K562 (cell line): ENCODE data around the gene PRSS21. TPM values are rescaled to one million over a fixed set of nuclear protein-coding genes. Genes with fewer than 3 reads are reported as not detected.

Experiments
- CBX1 ChIP-seq: sonication (generic); IDR thresholded peaks from 2 replicates; pipeline ENCODE4 v1.6.1; 2016; ENCODE audit warnings: antibody characterized with exemption, low read depth, mild to moderate bottlenecking
- CTBP1 ChIP-seq: fragments of 450-650 bp; IDR thresholded peaks from 2 replicates; pipeline ENCODE4 v1.6.1; 2016; ENCODE audit warnings: borderline replicate concordance
- DMBX1 ChIP-seq: fragments of 250-450 bp; sonication (Bioruptor Pico); IDR thresholded peaks from 2 replicates; pipeline ENCODE4 v1.8.0; 2022; ENCODE audit warnings: inconsistent platforms, mild to moderate bottlenecking, moderate library complexity, borderline replicate concordance
- ESRRA ChIP-seq: fragments of 450-650 bp; IDR thresholded peaks from 2 replicates; pipeline ENCODE4 v1.6.1; 2014; ENCODE audit warnings: low read depth, mild to moderate bottlenecking, moderate library complexity, borderline replicate concordance
- HNRNPL ChIP-seq: fragments of 200-400 bp; formaldehyde crosslinking; IDR thresholded peaks from 2 replicates; pipeline ENCODE4 v1.6.1; 2017; ENCODE audit warnings: low read depth, mild to moderate bottlenecking, low read length
- KAT7 ChIP-seq: sonication (generic); formaldehyde crosslinking; IDR thresholded peaks from 2 replicates; pipeline ENCODE4 v1.8.0; 2022; ENCODE audit warnings: missing genetic modification reagents, mild to moderate bottlenecking, borderline replicate concordance
- KLF13 ChIP-seq: fragments of 450-650 bp; IDR thresholded peaks from 2 replicates; pipeline ENCODE4 v1.6.1; 2016; ENCODE audit warnings: missing genetic modification characterization, low read depth, mild to moderate bottlenecking, missing compliant biosample characterization, moderate library complexity, borderline replicate concordance
- MAZ ChIP-seq, 2 experiments: fragments of 450-650 bp in 1 of 2; sonication (generic) in 1 of 2; formaldehyde crosslinking; IDR thresholded peaks in 1 of 2; conservative IDR thresholded peaks in 1 of 2; 2 replicates each; pipeline versions ENCODE4 v1.4.0 to v1.5.0; 2020; ENCODE audit warnings: mild to moderate bottlenecking in 1 of 2, missing genetic modification reagents in 1 of 2
- NEUROD1 ChIP-seq: fragments of 150-350 bp; IDR thresholded peaks from 2 replicates; pipeline ENCODE4 v1.6.1; 2014; ENCODE audit warnings: borderline replicate concordance, low read length, low read depth; ENCODE audit not compliant: partially characterized antibody
- NFIC ChIP-seq: fragments of 450-650 bp; IDR thresholded peaks from 2 replicates; pipeline ENCODE4 v1.6.1; 2017; ENCODE audit warnings: mild to moderate bottlenecking, inconsistent platforms
- NONO ChIP-seq, 2 experiments: fragments of 200-400 bp in 1 of 2; fragments of 450-650 bp in 1 of 2; formaldehyde crosslinking in 1 of 2; IDR thresholded peaks; 2 replicates each; pipeline ENCODE4 v1.6.1; 2017; ENCODE audit warnings: low read depth in 2 of 2, mild to moderate bottlenecking in 2 of 2, moderate library complexity in 2 of 2, low read length in 1 of 2
- PHF20 ChIP-seq: fragments of 450-650 bp; IDR thresholded peaks from 2 replicates; pipeline ENCODE4 v1.6.1; 2018; ENCODE audit not compliant: partially characterized antibody
- POLR2A ChIP-seq: fragments of 450-650 bp; conservative IDR thresholded peaks from 2 replicates; pipeline ENCODE4 v1.6.1; 2016
- POLR2B ChIP-seq: fragments of 450-650 bp; IDR thresholded peaks from 2 replicates; pipeline ENCODE4 v1.6.1; 2018; ENCODE audit warnings: low read depth; ENCODE audit not compliant: partially characterized antibody
- POLR2G ChIP-seq: fragments of 200-400 bp; formaldehyde crosslinking; IDR thresholded peaks from 2 replicates; pipeline ENCODE4 v1.6.1; 2017; ENCODE audit warnings: low read depth, mild to moderate bottlenecking, antibody characterized with exemption, low read length, moderate library complexity
- RAD51 ChIP-seq: fragments of 450-650 bp; IDR thresholded peaks from 2 replicates; pipeline ENCODE4 v1.7.1; 2016; ENCODE audit warnings: low read depth, mild to moderate bottlenecking, borderline replicate concordance
- RB1 ChIP-seq: fragments of 450-650 bp; IDR thresholded peaks from 2 replicates; pipeline ENCODE4 v1.6.1; 2017; ENCODE audit warnings: low read depth, mild to moderate bottlenecking
- RBFOX2 ChIP-seq: fragments of 200-400 bp; formaldehyde crosslinking; IDR thresholded peaks from 2 replicates; pipeline ENCODE4 v1.6.1; 2017; ENCODE audit warnings: low read depth, mild to moderate bottlenecking, low read length, moderate library complexity
- RBM15 ChIP-seq: fragments of 200-400 bp; formaldehyde crosslinking; IDR thresholded peaks from 2 replicates; pipeline ENCODE4 v1.6.1; 2018; ENCODE audit warnings: mild to moderate bottlenecking, low read length, moderate library complexity; ENCODE audit not compliant: insufficient read depth
- SAFB ChIP-seq: fragments of 200-400 bp; formaldehyde crosslinking; IDR thresholded peaks from 2 replicates; pipeline ENCODE4 v1.6.1; 2017; ENCODE audit warnings: low read depth, low read length, borderline replicate concordance
- SMC3 ChIP-seq: conservative IDR thresholded peaks from 2 replicates; pipeline ENCODE4 v1.6.1; 2011; ENCODE audit warnings: low read depth, low read length, improper control_type of control experiment; ENCODE audit not compliant: insufficient read depth
- SP1 ChIP-seq: sonication (generic); formaldehyde crosslinking; IDR thresholded peaks from 2 replicates; pipeline ENCODE4 v1.8.1; 2022; ENCODE audit warnings: mild to moderate bottlenecking, missing genetic modification reagents
- YY1 ChIP-seq, 3 experiments: IDR thresholded peaks; 2 replicates each; pipeline ENCODE4 v1.6.1; 2011; ENCODE audit warnings: low read length in 2 of 3, mild to moderate bottlenecking in 2 of 3, moderate library complexity in 2 of 3, borderline replicate concordance in 1 of 3, control low read depth in 1 of 3, low read depth in 1 of 3; ENCODE audit not compliant: insufficient read depth in 3 of 3, insufficient replicate concordance in 2 of 3, control insufficient read depth in 1 of 3, insufficient read length in 1 of 3; ENCODE audit errors: extremely low read depth in 1 of 3
- ZFX ChIP-seq: sonication (generic); formaldehyde crosslinking; IDR thresholded peaks from 2 replicates; pipeline ENCODE4 v1.8.0; 2022; ENCODE audit warnings: mild to moderate bottlenecking, missing genetic modification reagents, moderate library complexity
- polyA plus RNA-seq, 8 experiments: library from polyadenylated mRNA; depleted of rRNA in 4 of 8; stranded (reverse) in 5 of 8; unstranded in 3 of 8; fragments of >200 nt; fragmentation: Nextera tagmentation in 2 of 8; fragmentation: Illumina TruSeq in 1 of 8; extraction: Ambion mirVana in 2 of 8; extraction: Trizol in 1 of 8; gene quantifications; 2 replicates each; pipeline versions ENCODE4 v1.2.1 to v1.2.3, GENCODE V29; 2011 to 2014; ENCODE audit warnings: inconsistent platforms in 1 of 8, missing spikeins in 1 of 8
- total RNA-seq, 7 experiments: library from RNA; depleted of rRNA in 6 of 7; stranded (reverse); fragments of >200 nt in 6 of 7; fragmentation: Illumina TruSeq in 2 of 7; extraction: Trizol in 2 of 7; gene quantifications; 2 replicates each; pipeline versions ENCODE4 v1.2.1 to v1.2.3, GENCODE V29; 2011 to 2021; ENCODE audit warnings: low replicate concordance in 1 of 7
- TF ChIP-seq, protein P1 (sequence below): sonication (generic); formaldehyde crosslinking; IDR thresholded peaks from 2 replicates; pipeline ENCODE4 v1.8.0; 2022; ENCODE audit warnings: missing genetic modification reagents, mild to moderate bottlenecking, moderate library complexity, borderline replicate concordance
- TF ChIP-seq, protein P2 (sequence below): conservative IDR thresholded peaks from 2 replicates; pipeline ENCODE4 v1.6.1; 2011; ENCODE audit warnings: low read depth, mild to moderate bottlenecking, low read length; ENCODE audit not compliant: control insufficient read depth

PRSS21 gene
- total and polyA plus RNA-seq, 9 of the 15 experiments (the other 6 are each of a cell fraction or from before 2014, with no cell fraction given), result 12.1 to 121 (median 61.3) TPM

DNA sequence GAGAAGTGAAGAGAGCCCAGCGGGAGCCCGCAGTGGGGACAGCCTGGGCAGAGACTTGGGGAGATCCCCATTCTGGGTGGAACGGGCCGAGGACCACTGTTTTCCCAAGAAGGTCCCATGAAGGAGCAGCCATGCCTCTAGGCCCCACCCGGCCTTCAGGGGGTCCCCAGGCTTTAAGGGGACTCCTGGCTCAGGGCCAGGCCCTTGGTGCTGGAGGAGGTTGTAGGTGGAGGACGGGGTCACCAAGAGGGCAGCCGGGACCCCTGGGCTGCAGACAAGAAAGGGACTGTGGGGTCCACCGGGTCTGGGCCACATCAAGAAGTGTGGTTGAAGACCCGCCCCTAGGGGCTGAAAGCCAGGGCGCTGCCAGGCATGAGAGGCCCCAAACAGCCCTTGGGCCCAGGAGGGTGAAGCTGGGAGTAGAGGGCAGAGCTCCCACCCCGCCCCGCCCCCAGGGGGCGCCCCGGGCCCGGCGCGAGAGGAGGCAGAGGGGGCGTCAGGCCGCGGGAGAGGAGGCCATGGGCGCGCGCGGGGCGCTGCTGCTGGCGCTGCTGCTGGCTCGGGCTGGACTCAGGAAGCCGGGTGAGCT lies at the start of gene PRSS21 (continued):
- TF ChIP-seq YY1 (IDR thresholded peaks at IDR 0.05; ENCODE audit: borderline replicate concordance in 1 of 3, control insufficient read depth in 1 of 3, extremely low read depth in 1 of 3, insufficient read depth in 3 of 3, insufficient read length in 1 of 3, insufficient replicate concordance in 2 of 3, low read depth in 1 of 3, low read length in 2 of 3), result peak in 2 of 3 experiments; percentile 76 to 80
- peak; percentile 57; the same call in 1 of the 2 replicates for TF ChIP-seq CBX1
- TF ChIP-seq CTBP1, result peak; percentile 24; the same call in 1 of the 2 replicates
- TF ChIP-seq HNRNPL, result peak; percentile 94
- TF ChIP-seq SMC3, result 0 out of 2 replicates have a peak, but pooled peaks have one; percentile 20
- TF ChIP-seq NONO (IDR thresholded peaks at IDR 0.05; ENCODE audit: low read depth in 2 of 2, low read length in 1 of 2), result 0 out of 4 replicates have a peak, but pooled peaks of 1 of the 2 experiments have one; percentile 60
- peak; percentile 17 for TF ChIP-seq NEUROD1
- no peak for TF ChIP-seq POLR2B
- TF ChIP-seq DMBX1, result no peak
- TF ChIP-seq PHF20, result peak; percentile 46
- TF ChIP-seq POLR2G, result peak; percentile 85
- TF ChIP-seq MAZ (CRISPR knock-in tag; conservative IDR thresholded peaks at IDR 0.05 in 1 of 2, IDR thresholded peaks at IDR 0.05 in 1 of 2), result peak; percentile 78 to 87
- peak; percentile 57; the same call in 1 of the 2 replicates for TF ChIP-seq SP1 (CRISPR knock-in tag)
- TF ChIP-seq ESRRA, result peak; percentile 17; the same call in 1 of the 2 replicates
- TF ChIP-seq KLF13 (tag), result 0 out of 2 replicates have a peak, but pooled peaks have one; percentile 18
- 0 out of 2 replicates have a peak, but pooled peaks have one; percentile 53 for TF ChIP-seq SAFB
- TF ChIP-seq RAD51, result no peak
- TF ChIP-seq KAT7, result peak; percentile 78; the same call in 1 of the 2 replicates
- TF ChIP-seq, protein P1, sequence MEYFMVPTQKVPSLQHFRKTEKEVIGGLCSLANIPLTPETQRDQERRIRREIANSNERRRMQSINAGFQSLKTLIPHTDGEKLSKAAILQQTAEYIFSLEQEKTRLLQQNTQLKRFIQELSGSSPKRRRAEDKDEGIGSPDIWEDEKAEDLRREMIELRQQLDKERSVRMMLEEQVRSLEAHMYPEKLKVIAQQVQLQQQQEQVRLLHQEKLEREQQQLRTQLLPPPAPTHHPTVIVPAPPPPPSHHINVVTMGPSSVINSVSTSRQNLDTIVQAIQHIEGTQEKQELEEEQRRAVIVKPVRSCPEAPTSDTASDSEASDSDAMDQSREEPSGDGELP (CRISPR knock-in tag), result 0 out of 2 replicates have a peak, but pooled peaks have one; percentile 11
- peak; percentile 68 for TF ChIP-seq POLR2A
- TF ChIP-seq, protein P2, sequence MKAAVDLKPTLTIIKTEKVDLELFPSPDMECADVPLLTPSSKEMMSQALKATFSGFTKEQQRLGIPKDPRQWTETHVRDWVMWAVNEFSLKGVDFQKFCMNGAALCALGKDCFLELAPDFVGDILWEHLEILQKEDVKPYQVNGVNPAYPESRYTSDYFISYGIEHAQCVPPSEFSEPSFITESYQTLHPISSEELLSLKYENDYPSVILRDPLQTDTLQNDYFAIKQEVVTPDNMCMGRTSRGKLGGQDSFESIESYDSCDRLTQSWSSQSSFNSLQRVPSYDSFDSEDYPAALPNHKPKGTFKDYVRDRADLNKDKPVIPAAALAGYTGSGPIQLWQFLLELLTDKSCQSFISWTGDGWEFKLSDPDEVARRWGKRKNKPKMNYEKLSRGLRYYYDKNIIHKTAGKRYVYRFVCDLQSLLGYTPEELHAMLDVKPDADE, result 0 out of 2 replicates have a peak, but pooled peaks have one; percentile 22
- TF ChIP-seq ZFX (CRISPR knock-in tag), result peak; percentile 91
- no peak for TF ChIP-seq RBM15
- peak; percentile 48; the same call in 1 of the 2 replicates for TF ChIP-seq RB1
- TF ChIP-seq NFIC, result peak; percentile 91
- peak; percentile 79 for TF ChIP-seq RBFOX2
